ENCODE measurements around the gene OLFML1.

The OLFML1 gene

GRCh38 chr11:7531011-7531410, 45.7 kb downstream of the OLFML1 start:
- no peak for TF ChIP-seq CTCF (IDR thresholded peaks at IDR 0.05; ENCODE audit: low read depth, low read length)
- Histone ChIP-seq H3K9me3 (ENCODE audit: severe bottlenecking) (no peaks in the 10 kb centered on the region), H3K27me3 (ENCODE audit: insufficient read depth, low read depth, severe bottlenecking) (no peaks in the 10 kb centered on the region), H3K27ac (no peak overlapping the region), H3K36me3 (no peaks in the 10 kb centered on the region), H3K4me3 (ENCODE audit: low read depth, low read length) (no peak overlapping the region)
- no peak for DNase-seq

- no peak for DNase-seq
- H3K27ac ChIP-seq, result no peak overlapping the region
- no peaks in the 10 kb centered on the region for H3K9me3 ChIP-seq (ENCODE audit: severe bottlenecking)
- no peak for TF ChIP-seq CTCF (IDR thresholded peaks at IDR 0.05; ENCODE audit: low read depth, low read length)
- H3K27me3 ChIP-seq (ENCODE audit: insufficient read depth, low read depth, severe bottlenecking), result no peaks in the 10 kb centered on the region
- no peak overlapping the region for H3K4me3 ChIP-seq (ENCODE audit: low read depth, low read length)
- no peaks in the 10 kb centered on the region for H3K36me3 ChIP-seq
Measured at GRCh38 chr11:7532405-7533145, 47.3 kb downstream of the OLFML1 start.

- Histone ChIP-seq H3K27ac (no peak overlapping the region), H3K36me3 (no peaks in the 10 kb centered on the region), H3K27me3 (ENCODE audit: insufficient read depth, low read depth, severe bottlenecking) (no peaks in the 10 kb centered on the region), H3K9me3 (ENCODE audit: severe bottlenecking) (no peaks in the 10 kb centered on the region), H3K4me3 (ENCODE audit: low read depth, low read length) (no peak overlapping the region)
- no peak for DNase-seq
- no peak for TF ChIP-seq CTCF (IDR thresholded peaks at IDR 0.05; ENCODE audit: low read depth, low read length)
Measured at GRCh38 chr11:7533199-7534041, 48.1 kb downstream of the OLFML1 start.

- Histone ChIP-seq H3K4me3 (ENCODE audit: low read depth, low read length) (no peak overlapping the region), H3K9me3 (ENCODE audit: severe bottlenecking) (no peaks in the 10 kb centered on the region), H3K27me3 (ENCODE audit: insufficient read depth, low read depth, severe bottlenecking) (no peaks in the 10 kb centered on the region), H3K27ac (no peak overlapping the region), H3K36me3 (no peaks in the 10 kb centered on the region)
- DNase-seq, result no peak
- TF ChIP-seq CTCF (IDR thresholded peaks at IDR 0.05; ENCODE audit: low read depth, low read length), result no peak
Measured at GRCh38 chr11:7534042-7534378, 48.7 kb downstream of the OLFML1 start.

GRCh38 chr11:7536100-7536499, 50.8 kb downstream of the OLFML1 start:
- DNase-seq, result no peak
- no peaks in the 10 kb centered on the region for H3K27me3 ChIP-seq (ENCODE audit: insufficient read depth, low read depth, severe bottlenecking)
- no peaks in the 10 kb centered on the region for H3K9me3 ChIP-seq (ENCODE audit: severe bottlenecking)
- no peak overlapping the region for H3K27ac ChIP-seq
- no peak overlapping the region for H3K4me3 ChIP-seq (ENCODE audit: low read depth, low read length)
- peak; percentile 62 for TF ChIP-seq CTCF (IDR thresholded peaks at IDR 0.05; ENCODE audit: low read depth, low read length)
- H3K36me3 ChIP-seq, result no peaks in the 10 kb centered on the region

Measured in WERI-Rb-1 (cell line).